Measurements from ENCODE around the gene NDUFS4. TPM values are rescaled to one million over a fixed set of nuclear protein-coding genes. Genes with fewer than 3 reads are reported as not detected.

The NDUFS4 gene
- total and polyA plus RNA-seq, 9 of the 15 experiments (the other 6 are each of a cell fraction or from before 2014, with no cell fraction given), result 68.7 to 313 (median 113) TPM

GRCh38 chr5:53601570-53601969 is 41.1 kb downstream of the NDUFS4 start:
- Histone ChIP-seq H3K27ac (ENCODE audit: extremely low read depth, low read depth, low read length) (no peak overlapping the region), H3K79me2 (ENCODE audit: control insufficient read depth, insufficient read depth, low read length) (peaks cover 11% of the 10 kb centered on the region; the same call in 2 of the 3 replicates), H3K36me3 (ENCODE audit: control insufficient read depth, insufficient read depth, low read length) (peaks cover 7% of the 10 kb centered on the region; the same call in 1 of the 3 replicates), H3K27me3 (ENCODE audit: control insufficient read depth in 2 of 2, insufficient read depth in 2 of 2, low read length in 2 of 2) (no peaks in the 10 kb centered on the region), H3K9me3 (replicated peaks; ENCODE audit: control insufficient read depth, insufficient read depth, low read depth, low read length) (no peaks in the 10 kb centered on the region), H3K9ac (ENCODE audit: insufficient read depth in 1 of 2, low read depth in 2 of 2, low read length in 2 of 2) (no peak overlapping the region), H3K4me1 (replicated peaks in 1 of 2; ENCODE audit: control insufficient read depth in 2 of 2, insufficient read depth in 2 of 2, low read length in 2 of 2) (no peaks in the 10 kb centered on the region), H4K20me1 (replicated peaks; ENCODE audit: control insufficient read depth, insufficient read depth, low read length) (no peaks in the 10 kb centered on the region), H3K9me1 (ENCODE audit: control insufficient read depth, insufficient read depth, low read length) (no peaks in the 10 kb centered on the region), H2AFZ (ENCODE audit: low read depth, low read length) (no peak overlapping the region), H3K4me2 (ENCODE audit: insufficient read depth, low read length) (no peak overlapping the region), H3K4me3 (no peak overlapping the region)
- in situ Hi-C loops (cut with MboI), result no loop called here
- FAIRE-seq, result no peak
- POLR2A ChIA-PET, result no interaction called here
- intact Hi-C loops (cut with micrococcal nuclease), result no loop called here
- BruUV-seq (replicated peaks), result no TSS peak
- 86% methylated on average over 5 of the region's 5 CpGs for WGBS (ENCODE audit: insufficient coverage, low coverage, missing lambda C conversion rate)
- CTCF ChIA-PET (ENCODE audit: low intra/inter-chr PET ratio), result no interaction called here
- no peak for ATAC-seq
- DNase-seq (ENCODE audit: extremely low read depth in 1 of 4, low spot score in 3 of 4), result no peak
- TF ChIP-seq BRD4 (IDR thresholded peaks at IDR 0.05), result no peak
- TF ChIP-seq FOXM1 (IDR thresholded peaks at IDR 0.05; ENCODE audit: low read depth), result no peak
- TF ChIP-seq FOXM1 (CRISPR knock-in tag; IDR thresholded peaks at IDR 0.05; ENCODE audit: low read depth), result no peak
- no peak for TF ChIP-seq HINFP (tag; conservative IDR thresholded peaks at IDR 0.05; ENCODE audit: low read depth)
- no peak for TF ChIP-seq DNMT1 (IDR thresholded peaks at IDR 0.05)
- no peak for TF ChIP-seq ZBTB12 (CRISPR knock-in tag; IDR thresholded peaks at IDR 0.05)
- TF ChIP-seq SRSF3 (IDR thresholded peaks at IDR 0.05; ENCODE audit: insufficient read depth, low read length), result no peak
- no peak for TF ChIP-seq ZNF217 (CRISPR knock-in tag; IDR thresholded peaks at IDR 0.05)
- TF ChIP-seq GABPB2 (CRISPR knock-in tag; conservative IDR thresholded peaks at IDR 0.05), result no peak
- TF ChIP-seq ID3 (CRISPR knock-in tag; IDR thresholded peaks at IDR 0.05), result no peak
- no peak for TF ChIP-seq ID3 (tag; IDR thresholded peaks at IDR 0.05)
- TF ChIP-seq RNF2 (IDR thresholded peaks at IDR 0.05), result no peak
- no peak for TF ChIP-seq STAT6 (CRISPR knock-in tag; IDR thresholded peaks at IDR 0.05)
